Daoy (cell line): ENCODE data around the gene DKK2. TPM values are rescaled to one million over a fixed set of nuclear protein-coding genes. Genes with fewer than 3 reads are reported as not detected.
A peak's percentile ranks its signal among the peaks of the same experiment; 100 is the strongest.

ENCODE experiments used
- DNase-seq: peaks from one replicate; pipeline ENCODE4 v3.0.0-alpha.2; 2015; ENCODE audit warnings: low read depth
- total RNA-seq: library from RNA; depleted of rRNA; stranded (reverse); fragments of >200 nt; shearing (Covaris generic); gene quantifications from 2 replicates; pipeline ENCODE4 v1.2.3, GENCODE V29; 2014

DKK2 gene
- total RNA-seq, 1 experiment from 2014 or later = 5.5 TPM

DNA sequence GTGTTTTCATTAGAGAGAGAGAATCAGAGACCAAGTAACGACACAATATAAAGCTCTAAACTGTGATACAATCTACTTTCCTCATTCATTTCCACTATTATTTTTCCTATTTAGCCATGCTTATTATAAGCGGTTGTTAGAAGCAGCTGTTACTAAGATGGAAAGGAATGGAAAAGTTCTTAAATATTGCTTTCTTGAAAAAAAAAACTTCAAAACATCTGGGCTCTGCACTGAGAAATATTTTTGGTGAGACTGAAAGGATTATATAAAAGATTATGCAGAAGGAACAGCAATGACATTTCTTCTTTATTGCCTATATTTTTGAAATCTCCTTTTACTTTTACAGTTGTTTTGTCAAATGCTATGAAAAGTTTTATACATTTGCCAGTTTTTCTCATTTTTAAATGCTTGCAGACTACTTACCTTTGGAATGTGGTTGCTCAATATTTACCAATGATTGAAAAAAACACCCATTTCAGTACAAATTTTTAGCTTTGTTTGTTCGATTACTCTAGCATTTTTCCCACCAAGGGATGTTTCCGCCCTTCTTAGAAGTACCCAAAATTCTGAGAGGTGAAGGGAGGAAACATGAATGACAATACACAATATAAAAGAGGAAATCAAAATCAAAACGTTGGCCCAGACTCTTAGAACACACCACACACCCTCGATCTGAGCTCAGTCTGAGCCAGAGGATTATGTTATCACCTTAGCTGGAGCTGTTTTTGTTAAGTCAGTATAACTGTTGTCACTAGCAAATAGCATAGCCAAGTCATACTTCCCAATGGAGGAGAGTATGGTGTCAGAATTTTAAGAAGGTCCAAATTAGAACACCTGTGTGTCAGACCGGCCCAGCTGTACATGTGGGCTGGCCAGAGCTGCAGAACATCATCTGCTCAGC, 18.4 kb downstream of the DKK2 start:
- DNase-seq = no peak

DNA sequence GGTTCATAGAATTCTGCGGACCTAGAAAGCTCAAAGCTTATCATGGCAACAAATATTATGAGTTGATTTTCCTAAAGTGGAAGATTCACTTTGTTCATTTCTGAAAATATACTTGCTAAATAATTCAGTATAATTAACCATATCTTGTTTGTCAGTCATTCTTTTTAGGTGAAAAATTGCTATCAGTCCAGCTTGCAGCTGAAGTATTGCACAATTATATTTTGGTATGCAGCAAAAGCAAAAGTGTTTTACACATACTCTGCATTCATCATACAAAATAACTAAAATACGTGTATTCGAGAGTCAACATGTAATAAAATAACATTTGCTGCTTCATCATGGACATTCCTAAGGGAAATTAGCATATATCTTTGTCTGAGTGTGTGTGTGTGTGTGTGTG, 24.8 kb downstream of the DKK2 start:
- DNase-seq = no peak

DNA sequence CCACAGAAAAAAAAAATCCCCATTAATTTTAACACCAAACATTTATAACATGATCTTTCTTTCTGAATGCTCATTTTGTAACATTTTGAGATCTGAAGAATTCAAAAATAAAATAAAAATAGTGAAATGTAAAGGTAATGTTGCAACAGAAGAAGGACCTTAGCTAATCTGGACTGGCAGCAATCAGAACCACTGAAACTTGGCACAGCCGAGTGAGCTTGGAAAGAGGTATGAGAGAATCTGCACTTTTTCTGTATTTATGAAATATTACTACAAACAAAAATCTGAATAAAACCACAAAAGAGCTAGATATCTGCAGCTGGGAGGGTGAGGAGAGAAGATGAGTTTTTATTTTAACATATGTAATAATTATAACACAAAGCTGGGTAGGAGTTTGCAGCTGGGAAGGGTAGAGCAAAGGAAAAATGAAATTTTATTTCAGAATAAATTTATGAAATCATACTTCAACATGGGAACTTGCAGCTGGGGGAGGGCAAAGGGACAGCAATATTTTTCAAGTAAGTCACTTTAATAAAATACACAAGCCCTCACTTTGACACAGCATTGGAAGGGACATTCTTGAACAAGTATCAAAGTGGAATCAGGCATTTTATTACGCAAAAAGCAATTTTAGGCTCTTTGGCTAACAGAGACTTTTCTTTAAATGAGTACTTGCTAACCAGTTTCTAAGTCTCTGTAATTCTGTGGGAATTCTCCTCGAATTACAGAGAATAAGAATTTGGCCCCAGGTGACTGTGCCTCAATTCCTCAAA, 26.7 kb downstream of the DKK2 start:
- DNase-seq = no peak

DNA sequence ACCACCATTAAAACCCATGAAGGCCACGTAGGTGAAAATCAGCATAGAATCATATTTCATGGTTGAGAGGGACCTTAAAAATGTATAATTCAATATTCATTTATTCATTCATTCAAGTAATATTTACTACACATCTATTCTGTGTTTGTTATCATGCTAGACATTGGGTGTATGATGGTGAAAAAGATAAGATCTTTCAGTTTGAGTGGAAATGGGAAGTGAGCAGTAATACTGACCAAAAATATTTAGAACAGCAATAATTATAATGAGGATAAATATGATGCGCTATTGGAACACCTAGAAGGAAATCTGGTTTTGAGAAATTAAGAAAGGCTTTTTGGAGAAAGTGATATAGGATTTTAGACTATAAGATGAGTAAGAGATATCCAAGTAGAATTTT, 28.0 kb downstream of the DKK2 start:
- no peak for DNase-seq

DNA sequence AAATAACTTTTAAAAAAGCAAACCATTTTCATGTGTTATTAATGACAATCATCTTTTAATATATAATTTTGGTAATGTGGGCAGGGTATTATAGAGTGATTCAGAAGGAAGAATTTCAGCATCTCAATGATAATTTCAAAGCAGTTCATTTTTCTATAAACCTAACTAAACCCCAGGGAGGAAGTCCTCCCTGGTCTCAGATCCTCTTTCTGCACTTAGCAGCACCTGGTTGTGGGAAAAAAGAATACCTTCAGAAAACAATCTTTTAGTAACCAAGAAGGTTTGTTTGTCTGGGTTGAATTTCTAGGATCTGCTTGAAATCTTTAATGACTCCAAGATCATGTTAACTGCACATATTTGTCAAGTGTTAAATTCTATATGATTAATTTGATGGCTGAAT, 29.9 kb downstream of the DKK2 start:
- no peak for DNase-seq

DNA sequence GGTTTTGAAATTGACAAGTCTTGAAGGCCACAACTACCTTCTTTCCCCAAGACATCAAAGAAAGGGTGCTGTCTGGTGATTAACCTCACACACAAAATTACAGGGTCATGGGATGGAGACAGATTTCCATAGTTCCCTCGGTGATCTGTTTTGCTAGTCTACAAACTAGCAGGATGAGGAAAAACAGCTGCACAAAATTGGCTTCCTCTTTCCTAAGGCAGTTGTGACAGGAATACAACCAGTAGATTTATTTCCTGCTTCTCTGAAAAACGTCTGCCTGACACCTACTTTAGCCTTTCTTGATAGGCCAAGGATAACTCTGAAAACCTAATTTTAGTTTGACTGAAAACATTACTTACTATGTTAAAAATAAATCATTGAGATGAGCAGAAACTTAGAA, 39.6 kb downstream of the DKK2 start:
- no peak for DNase-seq

DNA sequence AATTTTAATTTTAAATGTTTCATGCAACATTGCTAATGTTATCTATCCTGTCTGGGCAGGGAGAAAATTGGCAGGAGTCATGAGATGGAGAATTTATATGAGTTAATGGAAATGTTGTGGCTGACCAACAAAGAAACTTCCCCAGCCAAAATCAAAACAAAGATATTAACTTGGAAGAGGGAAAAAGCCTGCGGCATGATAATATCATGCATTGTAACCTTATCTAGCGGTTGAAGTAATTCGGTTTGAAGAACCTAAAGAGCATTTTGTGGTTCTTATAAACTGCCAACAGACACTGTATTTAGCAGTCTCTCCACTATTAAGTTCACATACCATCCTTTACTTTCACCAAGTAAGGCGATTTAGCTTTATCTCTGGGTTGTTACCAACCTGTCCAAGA, 42.3 kb downstream of the DKK2 start:
- DNase-seq = peak; percentile 20

DNA sequence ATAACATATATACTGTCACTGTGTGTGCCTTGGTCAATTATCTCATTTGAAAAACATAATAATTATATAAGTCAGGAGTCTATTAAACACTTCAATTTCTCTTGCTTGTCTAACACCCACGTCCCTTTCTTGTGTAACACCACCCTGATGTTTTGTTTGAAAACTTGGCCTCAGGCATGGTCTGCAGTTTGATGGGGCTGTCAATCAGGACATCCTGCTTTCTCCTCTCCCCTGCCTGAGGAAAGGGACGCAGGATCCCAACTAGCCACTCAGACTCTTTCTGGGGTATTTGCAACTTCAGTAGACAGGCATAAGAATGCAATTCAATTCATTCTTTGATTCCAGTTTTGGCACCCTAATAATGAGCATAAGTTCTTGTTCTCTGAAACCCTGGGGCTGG, 48.8 kb downstream of the DKK2 start:
- no peak for DNase-seq

DNA sequence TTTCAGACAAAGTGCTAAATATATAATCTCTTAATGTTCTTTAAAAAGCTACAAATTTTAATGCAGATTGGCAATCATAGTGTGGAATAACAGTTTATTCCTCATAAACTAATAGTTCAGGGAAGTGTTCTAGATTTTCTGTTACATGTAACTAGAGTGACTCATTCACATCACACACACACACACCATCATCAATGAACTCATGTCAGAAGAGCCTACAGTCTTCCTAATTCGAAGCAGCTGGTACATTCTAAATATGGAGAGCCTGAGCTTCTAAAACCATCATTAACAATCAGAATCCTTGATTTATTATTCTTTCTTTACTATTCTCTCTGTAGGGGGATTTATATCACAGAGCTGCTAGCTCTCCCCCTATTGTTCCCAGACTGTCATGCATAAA, 49.6 kb downstream of the DKK2 start:
- peak; percentile 1 for DNase-seq

DNA sequence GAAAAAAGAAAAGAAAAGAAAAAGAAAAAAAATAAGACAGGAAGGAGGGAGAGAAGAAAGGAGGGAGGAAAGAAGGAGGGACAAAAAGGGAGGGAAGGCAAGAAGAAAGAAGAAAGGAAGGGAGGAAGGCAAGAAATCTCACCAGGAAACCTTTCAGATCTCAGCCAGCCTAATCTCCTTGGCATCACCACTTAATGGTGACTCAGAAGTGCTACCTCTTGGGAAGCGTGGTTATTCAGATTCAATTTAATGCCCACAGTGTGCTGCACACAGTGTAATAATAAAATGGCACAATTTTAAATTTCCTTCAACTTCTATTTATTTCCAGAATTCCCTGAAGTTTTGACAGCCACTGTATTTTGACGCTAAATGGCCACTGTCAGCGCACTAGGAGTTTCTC, 50.3 kb downstream of the DKK2 start:
- DNase-seq = peak; percentile 2

DNA sequence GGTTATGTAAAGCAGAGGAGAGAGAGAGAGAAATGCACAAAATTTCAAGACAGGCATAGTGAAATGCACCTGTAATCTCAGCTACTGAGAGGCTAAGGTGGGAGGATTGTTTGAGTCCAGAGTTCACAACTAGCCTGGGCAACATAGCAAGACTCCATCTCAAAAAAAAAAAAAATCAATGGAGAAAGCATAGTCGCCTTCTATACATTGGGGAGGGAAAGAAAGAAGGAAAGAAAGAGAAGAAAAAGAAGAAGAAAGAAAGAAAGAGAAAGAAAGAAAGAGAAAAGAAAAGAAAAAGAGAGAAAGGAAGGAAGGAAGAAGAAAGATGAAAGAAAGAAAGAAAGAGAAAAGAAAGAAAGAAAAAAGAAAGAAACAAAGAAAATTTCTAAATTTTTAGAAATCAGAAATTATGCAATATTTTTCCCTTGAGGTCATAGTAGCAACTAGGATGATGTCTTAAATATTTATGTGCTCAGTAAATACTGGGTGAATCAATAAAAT, 53.4 kb downstream of the DKK2 start:
- DNase-seq = no peak

DNA sequence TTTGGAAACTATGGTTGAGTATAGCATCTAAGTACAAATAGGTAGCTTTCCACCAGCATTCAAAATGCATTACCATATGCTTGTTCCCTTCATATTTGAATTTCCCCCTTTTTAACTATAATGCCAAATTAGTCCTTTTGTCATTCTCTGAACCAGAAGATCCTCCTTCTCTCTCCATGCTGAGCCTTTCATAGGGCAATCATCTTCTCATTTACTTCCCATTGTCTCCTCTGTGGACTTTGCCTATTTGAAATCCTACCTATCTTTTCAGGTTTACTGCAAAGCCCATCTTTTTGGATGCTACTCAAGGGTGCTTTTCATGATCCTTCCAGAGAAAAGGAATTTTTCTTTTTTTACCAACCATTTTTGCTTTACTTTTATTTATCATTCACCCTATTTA, 54.7 kb downstream of the DKK2 start:
- DNase-seq = no peak

DNA sequence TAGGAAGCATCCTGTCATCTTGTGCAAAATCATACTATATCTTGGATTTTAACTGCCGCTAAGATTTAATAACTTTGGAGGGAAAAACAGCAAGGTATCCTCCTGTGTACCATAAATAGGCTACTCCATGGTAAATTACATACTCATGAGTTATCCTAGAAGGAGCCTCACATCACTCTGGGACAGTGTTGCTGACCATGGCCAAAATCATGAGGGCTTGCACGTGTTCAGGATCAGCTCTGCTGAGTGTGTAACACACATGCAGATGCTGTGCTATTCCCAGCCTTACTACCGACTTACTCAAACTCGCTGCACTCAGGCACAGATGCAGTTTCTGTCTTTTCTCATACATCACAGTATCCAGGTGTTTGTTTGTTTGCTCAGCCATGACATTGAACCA, 56.6 kb downstream of the DKK2 start:
- no peak for DNase-seq

DNA sequence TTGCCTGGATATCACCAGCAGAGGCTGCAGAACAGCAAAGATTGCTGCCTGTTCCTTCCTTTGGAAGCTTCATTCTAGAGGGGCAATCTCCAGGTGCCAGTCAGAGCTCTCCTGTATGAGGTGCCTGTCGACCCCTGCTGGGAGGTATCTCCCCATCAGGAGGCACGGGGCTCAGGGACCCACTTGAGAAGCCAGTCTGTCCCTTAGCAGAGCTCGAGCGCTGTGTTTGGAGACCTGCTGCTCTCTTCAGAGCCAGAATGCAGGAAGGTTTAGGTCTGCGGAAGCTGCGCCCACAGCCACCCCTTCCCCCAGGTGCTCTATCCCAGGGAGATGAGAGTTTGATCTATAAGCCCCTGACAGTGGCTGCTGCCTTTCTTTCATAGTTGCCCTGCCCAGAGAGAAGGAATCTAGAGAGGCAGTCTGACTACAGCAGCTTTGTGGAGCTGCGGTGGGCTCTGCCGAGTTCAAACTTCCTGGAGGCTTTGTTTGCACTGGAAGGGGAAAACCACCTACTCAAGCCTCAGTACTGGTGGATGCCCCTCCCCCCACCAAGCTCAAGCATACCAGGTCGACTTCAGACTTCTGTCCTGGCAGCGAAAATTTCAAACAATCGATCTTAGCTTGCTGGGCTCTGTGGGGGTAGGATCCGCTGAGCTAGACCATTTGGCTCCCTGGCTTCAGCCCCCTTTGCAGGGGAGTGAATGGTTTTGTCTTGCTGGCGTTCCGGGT, 57.9 kb downstream of the DKK2 start:
- no peak for DNase-seq

DNA sequence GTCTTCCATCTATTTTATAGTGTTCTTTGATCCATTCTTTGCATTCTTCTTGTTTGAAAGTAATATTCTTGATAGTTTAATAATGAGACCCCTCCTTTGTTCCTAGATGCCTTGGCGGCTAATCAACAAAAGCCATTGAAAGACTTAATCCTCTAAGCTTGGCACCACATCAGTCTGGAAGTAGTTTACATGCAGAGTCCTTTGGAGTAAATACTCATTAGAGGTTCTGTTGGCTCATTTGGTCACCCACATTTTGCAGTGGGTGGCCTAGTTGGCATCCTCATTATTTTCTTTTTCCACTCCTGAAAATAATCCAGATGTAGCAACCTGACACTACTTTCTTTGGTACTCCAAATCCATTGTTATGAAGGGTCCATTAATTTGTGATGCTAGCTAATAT, 64.5 kb downstream of the DKK2 start:
- no peak for DNase-seq

DNA sequence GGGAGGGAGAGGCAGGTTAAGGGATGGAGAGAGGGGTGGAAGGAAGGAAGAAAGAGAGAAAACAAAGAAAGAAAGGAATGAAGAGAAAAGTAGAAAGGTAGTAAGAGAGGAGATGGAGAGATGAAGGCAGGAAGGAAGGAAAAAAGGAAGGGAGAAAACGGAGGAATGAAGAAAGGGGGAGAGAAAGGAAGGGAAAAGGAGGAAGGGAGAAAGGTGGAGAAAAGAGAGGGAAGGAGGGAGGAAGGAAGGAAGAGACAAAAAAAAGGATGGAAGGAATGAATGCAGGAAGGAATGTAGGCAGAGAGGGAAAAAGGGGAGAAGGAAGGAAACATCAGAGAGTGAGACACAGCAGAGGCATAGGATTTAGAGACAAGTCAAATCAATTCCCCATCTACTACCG, 68.2 kb downstream of the DKK2 start:
- no peak for DNase-seq

DNA sequence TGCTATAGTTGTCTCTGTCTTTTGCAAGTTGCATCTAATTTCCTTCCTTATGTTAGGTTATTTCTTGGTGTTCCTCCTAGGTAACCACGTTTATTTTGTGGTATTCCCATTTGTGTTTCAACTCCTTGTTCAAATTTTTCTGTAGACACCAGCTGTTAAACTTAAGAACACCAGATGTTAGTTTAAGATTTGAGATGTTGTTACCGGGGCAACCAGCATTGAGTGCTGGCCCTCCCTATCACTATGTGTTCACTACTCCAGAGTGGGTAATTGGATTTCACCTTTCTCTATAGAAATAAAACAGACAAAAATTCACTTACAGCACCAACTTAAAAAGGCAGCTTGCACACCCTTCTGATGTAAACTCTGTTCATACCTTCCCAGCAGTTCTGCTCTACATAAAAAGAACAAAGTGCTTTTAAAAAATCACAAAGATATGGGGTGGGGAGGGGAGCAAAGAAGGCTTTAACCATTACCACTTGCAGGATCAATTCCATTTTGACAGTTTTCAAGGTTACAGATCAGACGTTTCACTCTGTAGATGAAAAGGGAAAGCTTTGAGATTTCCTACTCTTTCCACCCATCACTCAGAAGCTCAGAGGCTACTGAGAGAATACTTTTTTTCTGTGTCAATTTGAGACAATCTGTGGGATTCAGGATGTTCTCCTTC, 82.9 kb downstream of the DKK2 start:
- DNase-seq = no peak

DNA sequence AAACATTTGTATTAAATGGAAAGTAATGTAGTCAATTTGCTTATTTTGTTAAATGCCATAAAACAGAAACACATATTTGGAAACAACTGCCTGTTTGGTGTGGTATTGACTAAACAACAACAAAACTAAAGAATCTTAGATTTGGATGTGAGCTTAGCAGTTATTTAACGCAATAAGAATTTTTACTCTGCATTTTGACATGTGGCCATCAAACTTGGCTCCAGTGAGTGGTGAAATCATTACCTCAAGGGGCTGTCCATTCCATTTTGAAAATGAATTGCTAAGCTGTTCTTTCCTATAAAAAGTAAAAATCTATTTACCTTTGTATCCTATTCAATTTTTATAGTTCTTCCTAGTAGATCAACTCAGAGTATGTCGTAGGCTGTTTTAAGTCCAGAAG, 84.2 kb downstream of the DKK2 start:
- DNase-seq = no peak

DNA sequence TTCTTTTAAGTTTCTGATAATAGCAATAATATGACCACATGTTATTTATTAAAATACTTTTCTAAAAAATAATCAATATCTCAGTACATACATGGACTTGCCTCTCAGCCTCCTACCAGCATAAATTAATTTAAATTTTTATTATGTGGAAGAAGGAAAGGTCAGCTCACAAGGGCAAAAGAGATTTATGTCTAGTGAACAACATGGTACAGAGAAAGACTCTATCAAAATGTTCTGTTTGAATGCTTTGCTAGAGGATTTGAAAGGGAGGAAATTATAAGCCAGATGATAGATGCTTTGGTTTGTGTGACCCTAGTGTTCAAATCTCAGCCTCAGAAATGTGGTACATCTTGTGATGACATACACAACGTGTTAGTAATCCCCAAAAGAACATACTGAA, 94.3 kb downstream of the DKK2 start:
- DNase-seq = no peak

DNA sequence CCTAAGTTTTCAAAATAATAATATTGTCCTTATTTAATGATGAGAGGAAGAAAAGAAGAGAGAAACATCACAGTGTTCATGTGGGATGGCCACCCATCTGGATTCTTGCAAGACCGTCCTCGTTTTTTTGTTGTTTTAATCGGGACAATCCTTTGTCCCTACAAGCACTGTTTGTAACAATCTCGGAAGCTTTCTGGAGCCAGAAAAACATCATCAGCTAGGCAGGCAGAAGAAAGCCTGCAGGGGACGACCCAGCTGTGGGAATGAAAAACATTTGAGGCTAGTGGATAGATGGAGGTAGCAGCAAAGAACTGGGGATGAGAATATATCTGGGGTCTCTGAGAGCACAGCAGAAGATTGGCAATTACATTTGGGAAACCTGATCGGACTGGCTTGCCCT, 105.6 kb downstream of the DKK2 start:
- DNase-seq = no peak

DNA sequence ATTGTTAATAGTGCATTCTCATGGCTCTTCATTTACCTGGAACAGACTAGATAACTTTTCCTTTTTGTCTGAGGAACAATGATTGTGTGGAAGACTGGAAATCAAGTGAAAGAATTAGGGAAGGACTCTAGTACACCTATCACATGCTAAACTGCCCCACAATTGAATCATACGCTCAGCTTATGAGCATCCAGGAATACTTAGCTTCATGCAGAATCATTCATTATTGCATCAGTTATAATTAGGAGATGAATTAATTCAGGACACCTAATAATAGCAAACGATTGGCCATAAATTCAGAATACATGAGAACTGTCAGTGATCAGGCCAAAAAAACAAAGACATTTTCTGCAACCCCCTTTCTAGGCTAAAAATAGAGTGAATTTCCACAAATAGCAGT, 106.9 kb downstream of the DKK2 start:
- DNase-seq = no peak

DNA sequence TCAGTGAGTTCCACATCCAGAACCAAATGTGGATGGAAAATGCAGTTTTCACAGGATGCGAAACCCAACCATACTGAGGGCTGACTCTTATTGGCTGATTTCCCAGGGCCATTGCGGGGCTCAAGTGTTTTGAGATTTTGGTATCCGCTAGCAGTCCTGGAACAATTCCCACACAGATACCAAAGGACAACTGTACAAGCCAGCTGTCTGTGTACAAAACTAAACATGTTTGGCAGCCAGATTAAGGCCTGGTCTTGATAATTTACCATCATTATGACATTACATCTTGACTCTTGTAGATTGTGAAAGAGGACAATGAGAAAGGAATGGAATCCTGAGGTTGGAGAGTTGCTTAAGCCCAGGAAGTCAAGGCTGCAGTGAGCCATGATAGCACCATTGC, 121.9 kb downstream of the DKK2 start:
- no peak for DNase-seq
